H1 (cell line): ENCODE results near the gene CRISPLD2.

Experiments used
- CHD2 ChIP-seq: IDR thresholded peaks from 2 replicates; pipeline ENCODE4 v1.6.1; 2012; ENCODE audit warnings: low read length, improper control_type of control experiment
- CREB1 ChIP-seq: IDR thresholded peaks from 2 replicates; pipeline ENCODE4 v1.6.1; 2012; ENCODE audit warnings: inconsistent platforms
- CTBP2 ChIP-seq: IDR thresholded peaks from 2 replicates; pipeline ENCODE4 v1.7.0; 2011; ENCODE audit warnings: borderline replicate concordance, mild to moderate bottlenecking, moderate library complexity, mixed read lengths, low read length; ENCODE audit not compliant: insufficient read depth, insufficient read length
- CTCF ChIP-seq, 3 experiments: IDR thresholded peaks; 1 replicate in 2 of 3; 2 replicates in 1 of 3; pipeline versions ENCODE4 v1.5.1 to v1.6.1; 2011; ENCODE audit warnings: low read length in 3 of 3, mild to moderate bottlenecking in 3 of 3, inconsistent platforms in 2 of 3, low read depth in 1 of 3, moderate library complexity in 1 of 3; ENCODE audit not compliant: insufficient read depth in 1 of 3; ENCODE audit errors: control extremely low read depth in 1 of 3
- EP300 ChIP-seq, 2 experiments: IDR thresholded peaks; 1 replicate in 1 of 2; 2 replicates in 1 of 2; pipeline ENCODE4 v1.6.1; 2011 to 2012; ENCODE audit warnings: low read depth in 2 of 2, low read length in 2 of 2, mild to moderate bottlenecking in 2 of 2, borderline replicate concordance in 1 of 2, inconsistent platforms in 1 of 2, moderate library complexity in 1 of 2
- MAX ChIP-seq: IDR thresholded peaks from 2 replicates; pipeline ENCODE4 v1.6.1; 2012; ENCODE audit warnings: inconsistent platforms
- POLR2A ChIP-seq, 2 experiments: IDR thresholded peaks; 1 replicate in 1 of 2; 2 replicates in 1 of 2; pipeline ENCODE4 v1.6.1; 2011; ENCODE audit warnings: low read depth in 2 of 2, low read length in 2 of 2, mild to moderate bottlenecking in 2 of 2; ENCODE audit errors: control extremely low read depth in 1 of 2
- POLR2AphosphoS5 ChIP-seq: IDR thresholded peaks from 2 replicates; pipeline ENCODE4 v1.6.1; 2011; ENCODE audit warnings: low read depth, low read length
- RAD21 ChIP-seq, 2 experiments: IDR thresholded peaks in 1 of 2; conservative IDR thresholded peaks in 1 of 2; 2 replicates each; pipeline ENCODE4 v1.6.1; 2011; ENCODE audit warnings: low read depth in 2 of 2, low read length in 2 of 2, improper control_type of control experiment in 1 of 2, inconsistent platforms in 1 of 2, mild to moderate bottlenecking in 1 of 2, moderate library complexity in 1 of 2
- TAF1 ChIP-seq: IDR thresholded peaks from 2 replicates; pipeline ENCODE4 v1.6.1; 2011; ENCODE audit warnings: mild to moderate bottlenecking, low read depth, low read length

GRCh38 chr16:84897911-84898377 is 78.2 kb downstream of the CRISPLD2 start:
- TF ChIP-seq EP300 (IDR thresholded peaks at IDR 0.05; ENCODE audit: borderline replicate concordance in 1 of 2, low read depth in 2 of 2, low read length in 2 of 2) (no peak), MAX (no peak), CREB1 (no peak), POLR2A (IDR thresholded peaks at IDR 0.05; ENCODE audit: control extremely low read depth in 1 of 2, low read depth in 2 of 2, low read length in 2 of 2) (no peak), CTBP2 (no peak), TAF1 (no peak), POLR2AphosphoS5 (no peak), CTCF (IDR thresholded peaks at IDR 0.05; ENCODE audit: control extremely low read depth in 1 of 3, insufficient read depth in 1 of 3, low read depth in 1 of 3, low read length in 3 of 3) (no peak), RAD21 (IDR thresholded peaks at IDR 0.05 in 1 of 2, conservative IDR thresholded peaks at IDR 0.05 in 1 of 2; ENCODE audit: low read depth in 2 of 2, low read length in 2 of 2) (no peak), CHD2 (no peak)
